H9 (cell line): ENCODE results near the gene AK4. TPM values are rescaled to one million over a fixed set of nuclear protein-coding genes. Genes with fewer than 3 reads are reported as not detected.

Experiments
- DNase-seq: peaks from one replicate; pipeline ENCODE4 v3.0.0-alpha.2; 2017
- H2AFZ ChIP-seq: one replicate; pipeline ENCODE4 v1.6.1; 2013; ENCODE audit warnings: mild to moderate bottlenecking, low read length, control low read depth, moderate library complexity
- H2AK5ac ChIP-seq: 2 replicates; pipeline ENCODE4 v1.6.1; 2013; ENCODE audit warnings: low read length, control low read depth, mixed read lengths; ENCODE audit not compliant: insufficient read length
- H2BK120ac ChIP-seq: one replicate; pipeline ENCODE4 v1.6.1; 2013; ENCODE audit warnings: low read depth, mild to moderate bottlenecking, low read length, control low read depth, inconsistent platforms; ENCODE audit not compliant: poor library complexity, severe bottlenecking
- H2BK12ac ChIP-seq: 2 replicates; pipeline ENCODE4 v1.6.1; 2013; ENCODE audit warnings: low read length, control low read depth, mixed read lengths, low read depth; ENCODE audit not compliant: insufficient read length
- H2BK15ac ChIP-seq: 2 replicates; pipeline ENCODE4 v1.6.1; 2013; ENCODE audit warnings: low read depth, low read length, control low read depth
- H2BK20ac ChIP-seq: one replicate; pipeline ENCODE4 v1.6.1; 2013; ENCODE audit warnings: low read depth, mild to moderate bottlenecking, low read length, control low read depth, inconsistent platforms; ENCODE audit not compliant: poor library complexity, severe bottlenecking
- H2BK5ac ChIP-seq: 2 replicates; pipeline ENCODE4 v1.6.1; 2013; ENCODE audit warnings: low read length, control low read depth, mixed read lengths; ENCODE audit not compliant: insufficient read length
- H3K14ac ChIP-seq: 2 replicates; pipeline ENCODE4 v1.6.1; 2013; ENCODE audit warnings: low read length, control low read depth; ENCODE audit not compliant: insufficient read depth
- H3K18ac ChIP-seq: 2 replicates; pipeline ENCODE4 v1.6.1; 2013; ENCODE audit warnings: low read depth, mild to moderate bottlenecking, mixed read lengths, low read length, control low read depth; ENCODE audit not compliant: insufficient read length
- H3K23ac ChIP-seq: 2 replicates; pipeline ENCODE4 v1.6.1; 2013; ENCODE audit warnings: low read length, control low read depth, mixed read lengths, low read depth; ENCODE audit not compliant: insufficient read length
- H3K23me2 ChIP-seq: 2 replicates; pipeline ENCODE4 v1.6.1; 2013; ENCODE audit warnings: low read depth, mild to moderate bottlenecking, mixed read lengths, low read length, control low read depth; ENCODE audit not compliant: insufficient read length, poor library complexity, severe bottlenecking
- H3K27ac ChIP-seq: 2 replicates; pipeline ENCODE4 v1.5.1; 2013; ENCODE audit warnings: low read length, control low read depth, mixed read lengths, low read depth; ENCODE audit not compliant: insufficient read length
- H3K27me3 ChIP-seq: 2 replicates; pipeline ENCODE4 v1.6.1; 2013; ENCODE audit warnings: low read length, control low read depth, inconsistent platforms; ENCODE audit not compliant: insufficient read depth
- H3K4ac ChIP-seq: 2 replicates; pipeline ENCODE4 v1.6.1; 2013; ENCODE audit warnings: low read depth, mild to moderate bottlenecking, control low read depth, inconsistent platforms, low read length, moderate library complexity
- H3K4me1 ChIP-seq: 2 replicates; pipeline ENCODE4 v1.6.1; 2013; ENCODE audit warnings: low read length, control low read depth, inconsistent platforms; ENCODE audit not compliant: insufficient read depth
- H3K4me2 ChIP-seq: 2 replicates; pipeline ENCODE4 v1.6.1; 2013; ENCODE audit warnings: low read length, control low read depth, mixed read lengths; ENCODE audit not compliant: insufficient read length, insufficient read depth
- H3K56ac ChIP-seq: 2 replicates; pipeline ENCODE4 v1.6.1; 2013; ENCODE audit warnings: low read depth, mild to moderate bottlenecking, mixed read lengths, low read length, control low read depth; ENCODE audit not compliant: insufficient read length
- H3K79me1 ChIP-seq: 2 replicates; pipeline ENCODE4 v1.6.1; 2013; ENCODE audit warnings: low read depth, mild to moderate bottlenecking, moderate library complexity, low read length, control low read depth, inconsistent platforms; ENCODE audit not compliant: insufficient read depth, poor library complexity, severe bottlenecking
- H3K79me2 ChIP-seq: 2 replicates; pipeline ENCODE4 v1.6.1; 2013; ENCODE audit warnings: low read length, control low read depth, inconsistent platforms; ENCODE audit not compliant: insufficient read depth
- H3K9ac ChIP-seq: 2 replicates; pipeline ENCODE4 v1.6.1; 2013; ENCODE audit warnings: low read length, control low read depth, mixed read lengths; ENCODE audit not compliant: insufficient read length; ENCODE audit errors: extremely low read depth
- H3K9me3 ChIP-seq: one replicate; pipeline ENCODE4 v1.6.1; 2013; ENCODE audit warnings: low read depth, low read length, inconsistent platforms; ENCODE audit not compliant: control insufficient read depth
- H3T11ph ChIP-seq: one replicate; pipeline ENCODE4 v1.6.1; 2013; ENCODE audit warnings: mild to moderate bottlenecking, low read length, control low read depth, inconsistent platforms
- H4K20me1 ChIP-seq: one replicate; pipeline ENCODE4 v1.6.1; 2013; ENCODE audit not compliant: control insufficient read depth, insufficient read length, insufficient read depth
- H4K5ac ChIP-seq: 2 replicates; pipeline ENCODE4 v1.6.1; 2013; ENCODE audit warnings: low read depth, mild to moderate bottlenecking, mixed read lengths, low read length, control low read depth; ENCODE audit not compliant: insufficient read length
- H4K8ac ChIP-seq: replicated peaks from 2 replicates; pipeline ENCODE4 v1.6.1; 2013; ENCODE audit warnings: low read length, control low read depth, mixed read lengths, low read depth; ENCODE audit not compliant: insufficient read length
- H4K91ac ChIP-seq: 2 replicates; pipeline ENCODE4 v1.6.1; 2013; ENCODE audit warnings: low read depth, mild to moderate bottlenecking, moderate library complexity, mixed read lengths, low read length, control low read depth; ENCODE audit not compliant: insufficient read length
- H3K27ac Mint-ChIP-seq, 3 experiments: 2 replicates in 2 of 3; 3 replicates in 1 of 3; pipeline ENCODE4 v1.8.0; 2020 to 2021; ENCODE audit warnings: mixed read lengths in 3 of 3, mild to moderate bottlenecking in 1 of 3, moderate library complexity in 1 of 3
- H3K27me3 Mint-ChIP-seq: 2 replicates; pipeline ENCODE4 v1.8.0; 2021; ENCODE audit warnings: low read depth, mild to moderate bottlenecking, moderate library complexity, mixed read lengths
- H3K36me3 Mint-ChIP-seq, 3 experiments: 2 replicates in 2 of 3; 3 replicates in 1 of 3; pipeline ENCODE4 v1.8.0; 2020 to 2021; ENCODE audit warnings: low read depth in 3 of 3, mixed read lengths in 3 of 3; ENCODE audit not compliant: insufficient read depth in 1 of 3
- H3K4me1 Mint-ChIP-seq, 2 experiments: 2 replicates each; pipeline ENCODE4 v1.8.0; 2020; ENCODE audit warnings: mixed read lengths in 2 of 2
- H3K4me3 Mint-ChIP-seq, 2 experiments: 2 replicates in 1 of 2; 3 replicates in 1 of 2; pipeline ENCODE4 v1.8.0; 2020 to 2021; ENCODE audit warnings: mild to moderate bottlenecking in 2 of 2, mixed read lengths in 2 of 2, moderate library complexity in 1 of 2
- H3K9me3 Mint-ChIP-seq, 2 experiments: 2 replicates in 1 of 2; 3 replicates in 1 of 2; pipeline ENCODE4 v1.8.0; 2020; ENCODE audit warnings: mild to moderate bottlenecking in 2 of 2, mixed read lengths in 2 of 2, moderate library complexity in 1 of 2
- WGBS: extraction: QIAGEN DNeasy Blood & Tissue Kit; methylation state at CpG from one replicate; pipeline ENCODE4 v1.1.7; 2013; ENCODE audit warnings: missing lambda C conversion rate, low lambda C conversion rate, mixed read lengths; ENCODE audit not compliant: insufficient read length; ENCODE audit errors: extremely low coverage; 5-methylcytosine and 5-hydroxymethylcytosine counted together
- total RNA-seq: library from RNA; stranded (reverse); gene quantifications from 2 replicates; pipeline ENCODE4 v1.2.1, GENCODE V29; 2021
- TF ChIP-seq, protein P1 (sequence below): fragments of 200-600 bp; sonication (generic); conservative IDR thresholded peaks from 3 replicates; pipeline ENCODE4 v1.8.0; 2021; ENCODE audit warnings: antibody characterized with exemption, mild to moderate bottlenecking

The AK4 gene
- total RNA-seq, 1 experiment from 2014 or later: 45.6 TPM

DNA sequence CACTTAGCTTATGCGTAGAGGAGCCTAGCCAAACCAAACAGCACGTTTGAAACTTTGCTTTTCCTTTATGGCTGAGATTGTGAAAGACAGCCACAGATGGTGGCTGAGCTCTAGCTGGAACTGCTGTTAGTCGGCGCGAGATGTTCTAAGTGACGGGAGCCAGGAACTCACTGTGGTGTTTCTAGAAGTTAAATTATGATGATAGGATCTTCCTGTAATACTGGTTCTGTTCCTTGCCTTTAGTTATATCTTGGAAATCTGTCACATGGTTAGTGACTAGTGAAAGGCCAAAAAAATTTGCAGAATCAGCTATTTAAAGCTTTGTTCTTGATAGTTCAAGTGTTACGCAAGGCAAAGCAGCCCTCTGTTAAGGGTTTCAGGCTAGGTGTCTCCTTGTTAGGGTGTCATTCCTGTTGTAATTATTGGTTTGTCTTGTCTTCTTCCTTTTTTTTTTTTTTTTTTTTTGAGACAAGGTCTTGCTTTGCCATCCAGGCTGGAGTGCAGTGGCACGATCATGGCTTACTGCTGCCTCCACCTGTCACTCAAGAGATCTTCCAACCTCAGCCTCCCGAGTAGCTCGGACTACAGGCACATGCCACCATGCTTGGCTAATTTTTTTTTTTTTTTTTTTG lies 22.6 kb downstream of the AK4 start:
- no peak overlapping the region for H2AFZ ChIP-seq
- TF ChIP-seq, protein P1, sequence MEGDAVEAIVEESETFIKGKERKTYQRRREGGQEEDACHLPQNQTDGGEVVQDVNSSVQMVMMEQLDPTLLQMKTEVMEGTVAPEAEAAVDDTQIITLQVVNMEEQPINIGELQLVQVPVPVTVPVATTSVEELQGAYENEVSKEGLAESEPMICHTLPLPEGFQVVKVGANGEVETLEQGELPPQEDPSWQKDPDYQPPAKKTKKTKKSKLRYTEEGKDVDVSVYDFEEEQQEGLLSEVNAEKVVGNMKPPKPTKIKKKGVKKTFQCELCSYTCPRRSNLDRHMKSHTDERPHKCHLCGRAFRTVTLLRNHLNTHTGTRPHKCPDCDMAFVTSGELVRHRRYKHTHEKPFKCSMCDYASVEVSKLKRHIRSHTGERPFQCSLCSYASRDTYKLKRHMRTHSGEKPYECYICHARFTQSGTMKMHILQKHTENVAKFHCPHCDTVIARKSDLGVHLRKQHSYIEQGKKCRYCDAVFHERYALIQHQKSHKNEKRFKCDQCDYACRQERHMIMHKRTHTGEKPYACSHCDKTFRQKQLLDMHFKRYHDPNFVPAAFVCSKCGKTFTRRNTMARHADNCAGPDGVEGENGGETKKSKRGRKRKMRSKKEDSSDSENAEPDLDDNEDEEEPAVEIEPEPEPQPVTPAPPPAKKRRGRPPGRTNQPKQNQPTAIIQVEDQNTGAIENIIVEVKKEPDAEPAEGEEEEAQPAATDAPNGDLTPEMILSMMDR: no peak
- H3K4ac ChIP-seq: no peak overlapping the region
- Mint-ChIP-seq H3K27ac (no peak overlapping the region), H3K4me3 (no peak overlapping the region), H3K27me3 (no peaks in the 10 kb centered on the region), H3K36me3 (no peaks in the 10 kb centered on the region), H3K9me3 (no peaks in the 10 kb centered on the region), H3K4me1 (peaks cover 43 to 48% of the 10 kb centered on the region in 2 experiments)
- DNase-seq: no peak
- no peaks in the 10 kb centered on the region for H3K27me3 ChIP-seq
- H4K91ac ChIP-seq: no peak overlapping the region
- H3K23ac ChIP-seq: no peak overlapping the region
- no peak overlapping the region for H3K4me2 ChIP-seq
- no peak overlapping the region for H2BK20ac ChIP-seq
- H4K20me1 ChIP-seq: no peaks in the 10 kb centered on the region
- H3K79me2 ChIP-seq: peaks cover 61% of the 10 kb centered on the region; the same call in 1 of the 2 replicates
- no CpG with 5 or more reads among the region's 10 CpGs for WGBS
- no peaks in the 10 kb centered on the region for H3K9me3 ChIP-seq
- H4K8ac ChIP-seq: no peak overlapping the region
- no peaks in the 10 kb centered on the region for H3K23me2 ChIP-seq
- H2AK5ac ChIP-seq: no peak overlapping the region
- H3K18ac ChIP-seq: no peak overlapping the region
- no peak overlapping the region for H2BK120ac ChIP-seq
- no peak overlapping the region for H3T11ph ChIP-seq
- H3K4me1 ChIP-seq: peaks cover 21% of the 10 kb centered on the region
- H2BK5ac ChIP-seq: no peak overlapping the region
- H2BK15ac ChIP-seq: no peak overlapping the region
- no peak overlapping the region for H4K5ac ChIP-seq
- H3K79me1 ChIP-seq: no peaks in the 10 kb centered on the region
- no peak overlapping the region for H3K27ac ChIP-seq
- no peak overlapping the region for H3K14ac ChIP-seq
- no peak overlapping the region for H3K9ac ChIP-seq
- H2BK12ac ChIP-seq: no peak overlapping the region
- no peak overlapping the region for H3K56ac ChIP-seq
